GM21825 (cell line): ENCODE measurements around the gene ZXDC.

Source experiments
- ATAC-seq: cut with Tn5 transposase; IDR thresholded peaks from one replicate; pipeline ENCODE4 v1.9.1; 2021; ENCODE audit warnings: mild to moderate bottlenecking, moderate library complexity; ENCODE audit not compliant: unreplicated experiment

ZXDC gene

DNA sequence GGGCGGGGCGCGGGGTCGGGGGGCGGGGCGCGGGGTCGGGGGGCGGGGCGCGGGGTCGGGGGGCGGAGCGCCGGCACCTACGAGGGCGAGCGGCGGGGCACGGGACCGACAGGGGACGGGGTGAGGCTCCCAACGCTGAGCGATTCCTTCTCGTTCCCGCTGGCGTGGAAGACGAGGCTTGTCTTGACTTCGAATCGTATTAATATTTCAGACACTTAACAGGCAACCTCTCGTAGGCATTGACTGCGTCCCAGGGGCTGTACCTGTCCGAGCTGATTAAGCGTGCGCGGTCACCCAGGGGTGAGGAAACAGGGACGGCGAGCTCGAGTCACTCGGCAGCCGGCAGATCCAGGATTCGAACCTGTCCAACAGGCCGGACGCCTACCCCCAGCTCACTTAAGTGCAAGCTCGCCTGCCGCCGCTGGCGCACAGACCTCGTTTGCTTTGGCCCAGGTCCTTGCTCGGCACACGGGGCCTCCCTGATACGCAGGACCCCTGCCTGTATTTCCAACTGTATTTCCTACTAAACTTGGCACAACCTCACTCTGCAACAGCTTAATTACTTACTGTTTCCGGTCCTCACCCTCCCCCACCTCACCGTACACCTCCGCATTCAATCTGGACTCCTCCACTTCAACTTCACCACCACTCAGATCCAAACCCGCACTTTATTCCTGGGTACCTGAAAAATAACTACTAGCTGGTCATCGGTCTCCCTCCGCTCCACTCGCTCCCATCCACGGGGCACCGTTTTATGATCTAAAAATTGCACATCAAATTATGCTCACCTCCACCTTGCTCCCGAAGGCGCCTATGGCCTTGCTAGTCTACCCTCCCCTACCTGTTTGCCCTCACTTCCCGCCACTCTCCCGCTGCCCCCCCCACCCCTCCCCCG is 722 bp upstream of the ZXDC start:
- peak; percentile 26 for ATAC-seq

DNA sequence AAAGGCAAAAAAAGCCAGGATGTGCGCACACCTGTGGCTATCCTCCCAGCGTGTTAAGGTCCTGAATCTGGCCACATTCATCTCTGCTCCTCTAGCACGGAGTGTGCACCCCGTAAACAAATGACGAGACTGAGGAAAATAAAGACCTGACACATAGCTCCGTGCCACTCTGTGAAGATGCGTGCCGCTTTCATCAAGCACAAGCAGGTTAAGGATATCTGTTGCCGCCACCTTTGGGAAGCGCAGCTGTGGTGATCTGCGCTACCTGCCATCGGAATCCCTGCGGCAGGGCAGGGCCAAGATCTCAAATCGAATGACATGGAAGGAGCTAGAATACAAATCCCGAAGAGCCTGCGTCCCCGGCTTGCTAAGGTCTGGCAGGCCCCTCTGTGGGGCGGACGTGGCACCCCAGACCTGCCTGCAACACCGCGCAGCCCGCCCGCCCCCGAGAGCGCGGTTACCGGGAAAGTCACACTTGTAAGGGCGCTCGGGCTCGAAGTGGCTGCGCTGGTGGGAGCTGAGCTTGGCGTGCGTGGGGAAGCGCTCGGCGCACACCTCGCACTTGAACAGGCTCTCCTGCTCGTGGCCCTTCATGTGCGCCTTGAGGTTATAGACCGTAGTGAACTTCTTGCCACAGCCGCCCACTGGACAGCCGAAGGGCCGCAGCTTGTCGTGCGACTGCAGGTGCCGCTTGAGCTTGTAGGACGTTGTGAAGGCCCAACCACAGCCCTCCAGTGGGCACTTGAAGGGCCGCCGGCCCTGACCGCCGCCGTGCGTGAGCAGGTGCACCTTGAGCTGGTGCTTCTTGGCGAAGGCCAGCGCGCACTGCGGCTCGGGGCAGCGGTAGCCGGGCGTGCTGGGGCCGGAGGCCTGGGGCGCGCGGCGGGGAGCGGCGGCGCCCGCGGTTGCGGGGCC is 936 bp downstream of the ZXDC start:
- ATAC-seq, result peak; percentile 17

DNA sequence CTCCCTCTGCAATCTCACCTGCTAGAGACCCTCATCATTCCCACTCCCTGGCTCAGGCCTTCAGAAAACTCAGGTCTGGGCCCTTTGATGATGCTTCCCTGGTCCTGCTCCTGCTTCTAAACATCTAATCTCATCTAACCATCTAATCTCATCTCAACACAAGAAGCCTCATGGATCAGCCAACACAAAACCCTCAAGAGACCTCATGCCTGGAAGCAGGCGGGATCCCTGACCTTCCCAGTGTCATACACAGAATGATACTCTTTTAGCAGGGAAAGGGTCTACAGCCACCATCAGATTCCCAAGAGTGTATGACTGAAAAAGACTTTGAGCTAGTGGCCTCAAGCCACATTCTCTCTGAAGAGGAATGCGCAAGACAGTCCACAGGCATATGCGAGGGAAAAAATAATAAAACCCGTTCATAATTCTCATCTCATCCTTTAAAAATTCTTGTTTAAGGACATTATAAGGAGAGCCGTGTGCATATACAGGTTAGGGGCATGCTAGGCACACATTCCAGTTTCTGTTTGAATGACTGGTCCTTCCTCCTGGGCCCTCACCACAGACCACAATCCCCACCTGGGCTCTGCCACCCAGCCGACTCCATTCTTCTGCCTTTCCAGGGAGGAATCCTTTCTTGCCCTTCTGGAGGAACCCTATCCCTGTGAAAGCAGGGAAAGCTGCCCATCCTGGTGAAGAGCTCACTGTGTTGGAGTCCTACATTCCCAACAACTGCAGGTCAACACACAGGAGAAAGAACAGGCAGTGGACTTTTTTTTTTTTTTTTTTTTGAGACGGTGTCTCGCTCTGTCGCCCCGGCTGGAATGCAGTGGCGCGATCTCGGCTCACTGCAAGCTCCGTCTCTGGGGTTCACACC is 2.2 kb downstream of the ZXDC start:
- no peak for ATAC-seq

DNA sequence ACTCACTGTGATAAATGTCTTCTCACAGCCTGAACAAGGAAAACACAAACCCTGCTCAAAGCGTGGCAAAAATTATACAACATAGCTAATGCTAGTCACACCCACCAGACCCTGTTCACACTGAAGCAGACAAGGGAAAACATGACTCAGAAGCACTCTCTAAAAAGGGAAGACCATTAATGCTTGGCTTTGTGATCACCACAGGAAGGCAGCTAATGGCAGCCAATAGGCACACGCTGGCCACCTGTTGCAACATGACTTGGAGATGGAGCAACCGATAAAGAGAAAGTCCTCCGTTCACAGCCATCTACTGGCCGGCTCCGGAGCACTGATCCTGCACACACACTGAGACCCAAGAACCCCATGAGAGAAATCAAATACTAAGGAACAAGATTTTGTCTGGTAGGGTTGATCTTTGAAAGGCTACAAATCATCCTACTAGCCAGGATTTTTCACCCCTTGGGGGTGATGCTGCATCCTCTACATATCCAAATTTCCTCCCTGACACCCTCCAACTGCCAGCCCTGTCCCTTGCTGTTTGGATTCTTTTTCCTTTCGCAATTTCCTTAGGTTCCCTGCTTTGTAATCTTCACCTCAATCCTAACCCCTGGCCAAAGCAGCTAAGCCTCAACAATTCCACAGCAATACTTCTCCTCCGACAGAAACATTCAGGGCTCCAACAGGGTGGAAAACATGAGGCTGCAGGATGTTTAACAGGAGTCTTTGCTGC is 3.2 kb downstream of the ZXDC start:
- ATAC-seq, result no peak

DNA sequence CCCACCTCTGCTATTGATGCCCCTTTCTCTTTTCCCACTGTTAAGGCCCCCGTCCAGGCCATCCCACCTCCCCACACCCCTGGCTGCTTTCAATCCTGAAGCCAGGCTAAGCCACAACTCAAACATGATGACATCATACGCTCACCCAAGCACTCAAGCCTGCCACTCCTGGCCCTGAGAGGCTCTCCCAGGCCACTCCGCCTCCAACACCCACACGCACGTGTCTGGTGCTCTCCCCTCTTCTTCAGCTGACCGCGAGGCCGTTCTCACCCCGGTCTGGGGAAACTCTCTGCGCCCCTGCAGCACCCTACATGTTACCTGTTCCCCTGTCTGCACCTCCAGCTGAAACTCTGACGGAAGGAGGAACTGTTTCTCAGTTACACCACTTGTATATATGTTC is 6.2 kb downstream of the ZXDC start:
- no peak for ATAC-seq

DNA sequence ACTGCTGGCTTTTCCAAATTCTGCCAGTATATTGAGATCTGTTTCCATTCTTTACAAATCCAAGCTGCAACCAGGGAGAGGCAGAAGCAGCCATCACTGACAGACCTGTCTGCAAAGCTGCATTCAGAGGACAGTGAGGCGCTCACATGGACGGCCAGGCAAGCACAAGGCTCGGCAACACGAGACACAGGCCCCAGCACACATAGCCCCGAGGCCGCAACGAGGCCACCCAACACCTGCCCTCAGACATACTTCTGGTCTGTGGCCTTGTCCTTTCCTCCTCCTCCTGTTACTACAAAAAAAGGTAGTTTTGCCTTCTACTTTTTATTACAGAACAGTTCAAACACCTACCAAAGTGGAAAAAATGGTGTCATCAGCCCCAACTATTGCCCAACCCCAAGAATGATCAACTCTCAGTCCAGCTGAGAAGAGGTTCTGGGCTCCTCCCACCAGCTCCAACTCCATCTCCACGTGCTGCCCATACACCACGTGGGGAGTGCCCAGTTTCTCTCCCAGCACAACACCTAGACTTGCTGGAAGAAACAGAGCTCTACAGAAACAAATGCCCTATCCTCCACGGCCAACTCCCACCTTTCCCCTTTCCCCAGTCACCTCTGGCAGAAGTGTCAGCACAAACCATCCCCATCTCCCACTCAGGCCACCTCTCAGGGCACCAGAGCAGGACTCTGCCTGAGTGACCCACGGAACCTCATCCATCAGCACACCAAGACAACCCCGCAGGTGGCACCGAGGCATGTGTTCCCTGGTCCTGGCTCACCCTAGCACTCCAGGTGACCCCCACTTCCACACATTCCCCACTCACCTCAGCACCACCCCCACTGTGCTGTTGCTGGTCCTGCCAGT is 7.4 kb downstream of the ZXDC start:
- ATAC-seq, result no peak

DNA sequence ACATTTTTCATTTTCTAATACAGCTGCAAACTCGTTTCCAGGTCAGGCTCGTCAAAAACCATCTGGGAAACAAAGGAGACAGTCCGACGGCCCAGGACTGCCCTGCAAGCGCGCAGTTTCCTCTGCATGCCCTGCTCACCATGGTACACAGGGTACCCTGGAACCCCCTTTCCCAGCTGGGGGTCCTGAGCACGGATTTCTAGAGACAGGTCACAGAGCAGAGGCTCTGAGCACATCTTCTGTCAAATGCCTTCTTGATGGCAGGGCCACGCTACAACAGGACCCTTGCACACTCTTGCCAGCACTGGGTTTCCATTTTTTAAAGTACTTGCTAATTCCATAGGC is 8.1 kb downstream of the ZXDC start:
- ATAC-seq, result no peak

DNA sequence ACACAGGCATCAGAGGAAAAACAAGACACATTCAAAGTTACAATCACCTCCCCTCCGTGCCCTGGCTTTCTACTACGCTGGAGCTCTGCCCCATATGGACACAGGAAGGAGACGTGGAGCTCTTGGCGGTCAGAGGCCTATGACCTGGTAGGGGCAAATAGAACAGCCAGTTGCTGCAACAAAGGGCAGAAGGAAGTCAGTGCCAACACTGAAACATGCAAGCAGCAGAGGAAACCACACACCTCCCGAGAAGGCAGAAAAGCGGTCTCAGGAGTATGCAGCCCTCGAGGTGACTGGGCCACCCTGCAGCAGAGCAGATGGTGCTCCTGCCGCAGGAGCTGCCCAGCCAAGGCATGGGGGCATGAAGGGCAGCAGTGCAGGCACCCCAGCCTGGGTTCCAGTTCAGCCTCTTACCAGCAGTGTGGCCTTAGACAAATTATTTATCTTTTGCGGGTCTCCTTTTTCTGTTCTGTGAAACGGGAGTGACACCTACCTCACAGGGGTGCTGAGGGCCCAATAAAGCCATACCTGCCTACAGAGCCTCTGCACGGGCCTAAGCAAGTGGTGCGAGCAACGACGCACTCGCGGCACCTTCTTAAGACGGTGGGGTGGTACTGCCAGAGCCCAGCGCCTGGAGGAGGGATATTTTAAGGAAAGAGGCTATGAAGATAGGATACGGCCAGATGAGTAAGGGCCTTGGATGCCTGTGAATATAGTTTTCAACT is 8.6 kb downstream of the ZXDC start:
- ATAC-seq, result no peak

DNA sequence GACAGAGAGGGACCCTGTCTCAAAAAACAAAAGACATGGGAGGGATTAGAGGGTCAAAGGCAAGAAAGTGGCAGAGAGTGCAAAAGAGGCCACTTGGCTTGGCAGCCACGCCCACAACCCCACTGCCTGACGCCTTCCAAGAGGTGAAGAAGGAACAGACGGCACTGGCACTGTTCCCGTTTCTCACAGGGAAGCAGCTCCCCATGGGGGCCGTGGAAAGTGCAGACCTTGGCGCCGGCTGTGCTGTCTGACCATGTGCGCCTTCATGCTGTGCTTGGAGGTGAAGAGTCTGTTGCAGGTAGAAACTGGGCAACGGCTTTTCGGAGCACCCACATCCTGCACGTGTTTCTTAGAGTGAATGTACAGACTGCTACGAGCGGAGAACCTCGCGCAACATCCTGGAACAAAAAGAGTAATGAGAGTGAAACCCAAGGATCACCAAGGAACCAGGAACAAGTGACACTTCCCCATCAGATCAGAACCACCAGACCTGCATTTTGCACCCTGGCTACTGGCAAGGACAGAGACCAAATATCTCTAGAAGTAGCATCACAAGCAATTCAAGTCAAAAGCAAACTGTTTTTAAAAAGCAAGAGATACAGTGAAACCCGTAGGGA is 9.7 kb downstream of the ZXDC start:
- ATAC-seq, result no peak

DNA sequence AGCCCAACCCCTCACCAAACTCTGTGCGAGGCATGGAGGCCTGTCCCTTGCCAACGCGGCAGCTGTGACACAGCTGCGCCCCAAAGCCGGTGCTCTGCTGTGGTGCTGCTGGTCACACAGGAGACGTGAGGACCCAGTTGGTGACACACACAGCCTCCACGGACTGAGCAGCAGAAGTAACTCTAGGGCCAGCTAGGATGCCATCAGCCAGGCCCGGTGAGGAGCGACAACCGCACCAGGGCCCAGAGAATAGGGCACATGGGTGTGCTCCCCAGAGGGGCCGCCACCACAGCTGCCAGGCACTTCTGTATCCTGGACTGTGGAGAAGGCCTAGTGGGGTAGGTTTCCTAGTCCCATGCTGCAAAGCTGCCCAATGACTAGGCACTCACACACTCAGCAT is 10.7 kb downstream of the ZXDC start:
- ATAC-seq, result no peak

DNA sequence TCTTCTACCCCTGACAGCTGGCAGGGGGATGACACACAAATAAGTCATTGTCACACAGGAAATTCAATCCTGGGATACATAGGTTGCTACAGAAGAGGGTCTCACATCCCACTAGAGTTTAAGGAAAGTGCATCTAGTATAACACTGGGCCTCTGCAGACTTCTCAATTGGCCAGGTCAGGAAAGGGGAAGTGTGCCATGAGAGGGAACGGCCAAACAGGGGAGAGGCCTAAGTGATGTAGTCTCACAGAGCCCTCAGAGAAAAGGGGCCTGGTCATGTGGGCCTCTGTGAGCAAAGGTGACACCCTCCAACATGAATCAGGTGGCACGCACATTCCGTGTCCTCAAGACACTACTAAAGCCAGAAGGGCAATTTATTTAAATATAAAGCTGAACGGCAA is 11.2 kb downstream of the ZXDC start:
- no peak for ATAC-seq

DNA sequence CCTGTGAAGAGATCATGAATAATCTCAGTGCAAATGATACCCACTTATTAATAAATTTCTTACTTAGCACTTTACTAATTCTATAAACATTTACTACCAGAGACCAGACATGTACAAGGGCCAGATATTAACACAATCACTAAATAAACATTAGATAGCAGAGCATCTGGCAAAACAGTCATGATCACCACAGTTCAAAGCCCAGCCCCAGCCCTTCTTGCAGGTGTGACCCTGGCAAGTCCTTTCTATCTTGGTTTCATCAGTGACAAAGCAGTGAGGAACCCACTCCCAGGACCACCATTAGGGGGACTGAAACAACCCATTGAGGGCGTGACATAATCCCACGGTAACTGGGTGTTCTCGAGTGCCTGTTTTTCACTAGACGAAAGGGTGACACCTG is 11.6 kb downstream of the ZXDC start:
- no peak for ATAC-seq

DNA sequence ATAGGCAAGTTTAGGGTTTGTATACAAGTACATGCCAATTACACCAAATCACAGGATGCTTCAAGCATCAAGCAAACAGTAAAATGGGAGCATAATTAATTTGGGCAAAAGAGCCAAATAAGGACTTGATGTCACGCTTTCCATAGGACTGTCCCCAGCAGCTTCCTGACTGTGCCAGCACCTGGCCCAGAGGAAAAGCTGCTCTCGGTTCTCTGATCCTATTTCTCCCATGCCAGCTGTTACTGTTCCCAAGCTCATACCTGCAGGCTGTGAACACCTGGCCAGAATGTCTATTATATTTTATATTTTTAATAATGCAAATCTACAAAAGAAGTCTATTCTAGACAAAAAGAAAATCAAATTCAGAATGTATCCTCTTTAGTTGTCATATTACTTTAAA is 12.2 kb downstream of the ZXDC start:
- no peak for ATAC-seq

DNA sequence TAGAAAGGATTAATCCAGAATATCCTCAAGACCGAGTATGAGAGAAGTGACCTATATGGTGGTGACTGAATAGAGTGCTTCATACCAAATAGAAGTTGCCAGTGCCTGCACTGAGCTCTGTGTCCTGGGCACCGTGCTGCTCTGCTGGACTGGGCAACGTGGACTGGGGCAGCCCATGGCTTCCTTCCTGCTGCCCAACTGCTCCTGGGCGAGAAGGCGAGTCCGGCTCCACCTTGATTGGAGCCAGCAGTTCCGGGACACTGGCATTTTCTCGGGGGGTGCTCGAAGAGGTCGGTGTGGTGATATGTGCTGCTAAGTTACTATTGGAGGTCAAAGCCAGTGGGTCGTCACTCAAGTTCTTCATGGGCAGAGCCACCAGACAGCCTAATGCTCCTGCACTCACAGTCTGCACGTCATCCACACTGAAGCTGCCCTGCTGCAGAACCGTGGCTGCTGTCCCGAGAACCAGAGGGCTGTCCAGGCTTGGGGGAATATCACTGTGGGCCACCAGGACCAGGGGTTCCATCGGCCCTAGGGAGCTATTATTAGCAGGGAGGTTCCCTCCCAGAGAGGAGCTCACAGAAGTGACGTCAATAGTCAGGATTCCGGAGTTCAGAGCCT is 14.1 kb downstream of the ZXDC start:
- no peak for ATAC-seq

DNA sequence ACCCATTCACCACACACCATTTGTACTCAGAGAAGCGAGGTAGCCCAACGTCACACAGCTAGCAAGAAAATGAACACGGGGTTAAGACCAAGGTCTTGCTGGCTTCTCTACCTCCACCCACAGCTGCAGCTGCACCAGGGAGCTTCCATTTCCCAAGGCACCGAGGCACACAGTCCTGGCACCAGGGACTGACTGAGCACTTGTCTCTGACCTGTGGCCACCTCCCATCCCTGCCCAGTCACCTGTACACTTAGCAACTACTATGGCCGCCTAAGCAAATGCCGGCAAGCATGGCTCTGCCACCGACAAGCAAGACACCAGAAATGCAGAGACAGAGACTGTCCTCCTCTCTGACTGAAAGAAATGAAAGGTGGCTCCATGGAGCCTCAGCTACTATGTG is 15.3 kb downstream of the ZXDC start:
- ATAC-seq, result no peak

DNA sequence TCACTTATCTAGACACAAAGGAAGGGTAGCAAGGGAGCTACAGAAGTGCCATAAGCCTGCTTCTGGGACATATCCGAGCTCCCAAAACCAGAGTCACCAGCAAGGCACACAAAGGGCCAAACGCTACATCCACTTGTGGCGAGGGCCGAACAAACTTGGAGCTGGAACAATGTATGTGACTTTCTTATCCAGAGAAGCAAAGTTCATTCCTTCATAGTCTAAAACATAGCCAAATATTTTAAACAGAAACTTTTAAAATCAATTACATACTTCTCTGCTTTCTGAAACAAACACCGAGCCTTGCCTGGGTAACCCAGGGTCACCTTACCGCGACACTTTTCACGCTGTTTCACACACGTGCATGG is 15.9 kb downstream of the ZXDC start:
- ATAC-seq, result no peak

DNA sequence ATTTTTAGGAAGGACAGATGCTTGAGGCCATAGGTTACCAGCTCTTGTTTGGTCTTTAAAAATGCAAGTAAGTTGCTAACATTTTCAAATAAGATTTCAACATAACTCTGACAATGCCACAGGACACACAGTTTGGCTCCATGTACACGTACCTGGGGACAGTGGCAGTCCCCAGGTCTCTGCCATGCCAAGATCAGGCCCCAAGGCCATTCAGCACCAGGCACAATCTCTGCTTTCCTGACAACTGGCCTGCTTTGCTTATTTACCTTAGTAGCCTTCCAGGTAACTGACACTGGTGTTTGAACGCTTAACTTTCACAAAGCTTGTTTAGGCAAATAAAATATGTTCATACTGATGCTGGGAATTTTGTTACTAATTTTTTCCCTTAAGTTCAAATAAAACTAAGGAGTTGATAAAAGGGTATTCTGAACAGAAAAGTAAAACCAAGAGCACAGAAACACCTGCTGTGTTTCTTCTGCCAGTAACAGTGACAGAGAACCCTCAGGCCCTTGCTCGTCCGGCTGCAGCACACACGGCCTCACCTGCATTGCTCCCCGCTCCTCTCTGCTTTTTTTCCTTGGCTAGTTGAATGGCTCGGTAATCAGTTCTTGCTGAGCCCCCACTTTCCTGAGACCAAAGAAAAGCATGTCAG is 16.5 kb downstream of the ZXDC start:
- no peak for ATAC-seq
